SK-N-DZ (cell line): ENCODE results near the gene EPYC. TPM values are rescaled to one million over a fixed set of nuclear protein-coding genes. Genes with fewer than 3 reads are reported as not detected.
A peak's percentile ranks its signal among the peaks of the same experiment; 100 is the strongest.

Source experiments
- DNase-seq: peaks from one replicate; pipeline ENCODE4 v3.0.0-alpha.2; 2015; ENCODE audit warnings: low spot score
- polyA plus RNA-seq, 2 experiments: library from polyadenylated mRNA; depleted of rRNA; stranded (reverse); fragments of >200 nt; gene quantifications; 2 replicates each; pipeline ENCODE4 v1.2.3, GENCODE V29; 2014

Gene EPYC
- not detected in 2 replicates for polyA plus RNA-seq (2014; cell fraction: cytosol; rRNA removed)
- polyA plus RNA-seq (2014; cell fraction: nucleus; rRNA removed): not detected in 2 replicates

GRCh38 chr12:91004872-91005271, at the start of gene EPYC:
TSS of gene EPYC (minus strand) at chr12:91004972. CDS start at chr12:91002565, 2,407 bp downstream.
- no peak for DNase-seq

- no peak for DNase-seq
These were observed 49.4 kb upstream of the EPYC start for GRCh38 chr12:91053951-91054715.

- DNase-seq: no peak
These were observed 47.3 kb upstream of the EPYC start for GRCh38 chr12:91052026-91052425.

GRCh38 chr12:91044586-91044985, 39.8 kb upstream of the EPYC start:
- no peak for DNase-seq

GRCh38 chr12:91043408-91043807, 38.6 kb upstream of the EPYC start:
- peak; percentile 30 for DNase-seq

GRCh38 chr12:91040096-91040755, 35.5 kb upstream of the EPYC start:
- DNase-seq: no peak

GRCh38 chr12:91037276-91037675, 32.5 kb upstream of the EPYC start:
- no peak for DNase-seq

- DNase-seq: no peak
These were observed 28.5 kb upstream of the EPYC start for GRCh38 chr12:91033251-91033650.

- no peak for DNase-seq
These were observed 18.7 kb upstream of the EPYC start for GRCh38 chr12:91023326-91024004.

- DNase-seq: no peak
These were observed 16.3 kb upstream of the EPYC start for GRCh38 chr12:91021076-91021475.

GRCh38 chr12:91019455-91019854, 14.7 kb upstream of the EPYC start:
- no peak for DNase-seq

GRCh38 chr12:91017511-91018263, 12.9 kb upstream of the EPYC start:
- DNase-seq: no peak

- no peak for DNase-seq
These were observed 12.3 kb upstream of the EPYC start for GRCh38 chr12:91017043-91017442.

- DNase-seq: no peak
These were observed 4.7 kb upstream of the EPYC start for GRCh38 chr12:91009319-91009950.

GRCh38 chr12:91007531-91008290, 2.9 kb upstream of the EPYC start:
- no peak for DNase-seq

- no peak for DNase-seq
These were observed 1.0 kb downstream of the EPYC start for GRCh38 chr12:91003737-91004136.

- DNase-seq: no peak
These were observed 3.5 kb downstream of the EPYC start for GRCh38 chr12:91001306-91001705.

GRCh38 chr12:90999966-91000365, 4.8 kb downstream of the EPYC start:
- no peak for DNase-seq

- DNase-seq: no peak
These were observed 5.2 kb downstream of the EPYC start for GRCh38 chr12:90999527-90999926.

- no peak for DNase-seq
These were observed 9.8 kb downstream of the EPYC start for GRCh38 chr12:90995010-90995409.
